ENCODE results near the gene FGFR3. TPM values are rescaled to one million over a fixed set of nuclear protein-coding genes. Genes with fewer than 3 reads are reported as not detected.

The FGFR3 gene
- total and polyA plus RNA-seq, 2 of the 4 experiments (the other 2 are of a cell fraction) = 0.18 to 0.67 TPM

- Histone ChIP-seq H2BK15ac (ENCODE audit: low read depth, low read length) (no peak overlapping the region), H3K23ac (ENCODE audit: low read depth, low read length) (no peak overlapping the region), H2BK120ac (ENCODE audit: low read depth, low read length) (no peak overlapping the region), H2AK5ac (ENCODE audit: low read depth, low read length) (no peak overlapping the region), H3K4ac (ENCODE audit: low read depth, low read length) (no peak overlapping the region), H2BK5ac (ENCODE audit: low read depth, low read length, poor library complexity, severe bottlenecking) (no peak overlapping the region), H2BK20ac (ENCODE audit: low read depth, low read length) (no peak overlapping the region), H2AFZ (replicated peaks; ENCODE audit: low read length, poor library complexity) (no peak overlapping the region), H3K27ac (ENCODE audit: insufficient read depth, low read length) (no peak overlapping the region), H3K4me3 (ENCODE audit: insufficient read depth, low read depth, low read length) (no peak overlapping the region), H4K91ac (ENCODE audit: insufficient read depth, low read depth, low read length) (no peak overlapping the region), H3K18ac (ENCODE audit: low read depth, low read length) (no peak overlapping the region), H4K20me1 (ENCODE audit: insufficient read depth, low read length) (peaks cover 15% of the 10 kb centered on the region), H3K9me3 (ENCODE audit: control insufficient read depth, insufficient read depth, low read length) (no peaks in the 10 kb centered on the region), H3K79me1 (ENCODE audit: low read depth in 1 of 2, low read length in 2 of 2) (no peaks in the 10 kb centered on the region), H3K56ac (ENCODE audit: extremely low read depth, insufficient read depth, low read length) (no peak overlapping the region), H3K36me3 (ENCODE audit: control insufficient read depth, insufficient read depth, low read length) (no peaks in the 10 kb centered on the region; the same call in 1 of the 2 replicates), H3K4me2 (ENCODE audit: low read depth, low read length) (no peak overlapping the region), H4K8ac (ENCODE audit: low read depth in 2 of 2, low read length in 2 of 2) (no peak overlapping the region), H3K27me3 (ENCODE audit: control insufficient read depth, insufficient read depth, low read length) (no peaks in the 10 kb centered on the region), H3K4me1 (ENCODE audit: control insufficient read depth, insufficient read depth, low read length) (no peaks in the 10 kb centered on the region; the same call in 1 of the 2 replicates), H3K9ac (ENCODE audit: low read depth, low read length) (no peak overlapping the region), H3K14ac (replicated peaks; ENCODE audit: low read depth, low read length) (no peak overlapping the region), H4K5ac (ENCODE audit: low read depth, low read length) (no peak overlapping the region), H3K9me1 (ENCODE audit: insufficient read depth, low read length) (no peaks in the 10 kb centered on the region), H2AK9ac (replicated peaks; ENCODE audit: low read depth, low read length, poor library complexity) (no peak overlapping the region)
- dilution Hi-C loops (cut with HindIII; ENCODE audit: low sequenced_read_pairs, unreplicated experiment) = no loop called here
- BruUV-seq (replicated peaks) = no TSS peak
- WGBS, 2 experiments (ENCODE audit: extremely low coverage in 2 of 2, insufficient read length in 1 of 2) = 100% methylated on average over 2 of the region's 11 CpGs; no CpG with 5 or more reads in 1 of the 2 experiments
- DNase-seq (no peak), ATAC-seq (ENCODE audit: low read depth) (no peak)
- ChIA-PET POLR2A (ENCODE audit: unreplicated experiment) (no interaction called here), CTCF (no interaction called here)
- in situ Hi-C loops (cut with MboI; ENCODE audit: low sequenced_read_pairs) = no loop called here
- no peak for TF ChIP-seq ELK1 (IDR thresholded peaks at IDR 0.05; ENCODE audit: borderline replicate concordance, low read depth, low read length)
- TF ChIP-seq POLR2A (IDR thresholded peaks at IDR 0.05; ENCODE audit: low read depth, low read length) = no peak
- TF ChIP-seq FOS (IDR thresholded peaks at IDR 0.05; ENCODE audit: low read depth, low read length) = no peak
- TF ChIP-seq MXI1 (IDR thresholded peaks at IDR 0.05; ENCODE audit: borderline replicate concordance, low read depth, low read length) = no peak
- no peak for TF ChIP-seq RCOR1 (IDR thresholded peaks at IDR 0.05; ENCODE audit: insufficient replicate concordance, low read length)
- no peak for TF ChIP-seq USF2 (IDR thresholded peaks at IDR 0.05; ENCODE audit: low read depth, low read length)
- TF ChIP-seq BHLHE40 (IDR thresholded peaks at IDR 0.05; ENCODE audit: low read depth, low read length) = no peak
- TF ChIP-seq MAZ (IDR thresholded peaks at IDR 0.05; ENCODE audit: borderline replicate concordance, low read depth, low read length) = no peak
- no peak for TF ChIP-seq CTCF (conservative IDR thresholded peaks at IDR 0.05; ENCODE audit: low read depth, low read length)
- TF ChIP-seq SMC3 (IDR thresholded peaks at IDR 0.05; ENCODE audit: low read depth, low read length) = no peak
- no peak for TF ChIP-seq CHD1 (IDR thresholded peaks at IDR 0.05; ENCODE audit: low read depth, low read length)
- no peak for TF ChIP-seq NFE2L2 (IDR thresholded peaks at IDR 0.05; ENCODE audit: low read depth, low read length)
- TF ChIP-seq RAD21 (IDR thresholded peaks at IDR 0.05; ENCODE audit: low read length) = no peak
- no peak for TF ChIP-seq CEBPB (IDR thresholded peaks at IDR 0.05; ENCODE audit: low read depth, low read length)
- TF ChIP-seq RFX5 (IDR thresholded peaks at IDR 0.05; ENCODE audit: low read depth, low read length) = no peak
- TF ChIP-seq MAFK (IDR thresholded peaks at IDR 0.05; ENCODE audit: low read depth, low read length) = no peak
- intact Hi-C loops (cut with micrococcal nuclease) = no loop called here
Measured at GRCh38 chr4:1806223-1806564, 13.1 kb downstream of the FGFR3 start.
